Esophagus squamous epithelium (tissue), 5 donors: Measurements from ENCODE around the gene B3GALT6. TPM values are rescaled to one million over a fixed set of nuclear protein-coding genes. Genes with fewer than 3 reads are reported as not detected.

Experiments
- DNase-seq: peaks from one replicate; lab custom pipeline; 2025; lab: John Stamatoyannopoulos, UW
- H3K27ac ChIP-seq, 4 donors: fragments of 200-600 bp; sonication (generic); one replicate each; pipeline ENCODE4 v1.5.1; 2016 to 2019; ENCODE audit warnings: mild to moderate bottlenecking in 1 of 4
- H3K27me3 ChIP-seq, 4 donors: fragments of 200-600 bp; sonication (generic); 1 replicate in 3 of 4; 2 replicates in 1 of 4; pipeline versions ENCODE4 v1.5.1 to v1.6.0; 2017 to 2021; ENCODE audit warnings: antibody characterized with exemption in 1 of 4
- H3K36me3 ChIP-seq, 3 donors: fragments of 200-600 bp; sonication (generic); one replicate each; pipeline ENCODE4 v1.5.1; 2016 to 2019
- H3K4me1 ChIP-seq, 3 donors: fragments of 200-600 bp; sonication (generic); one replicate each; pipeline ENCODE4 v1.5.1; 2017 to 2019
- H3K4me3 ChIP-seq, 4 donors: fragments of 200-600 bp; sonication (generic); 1 replicate in 3 of 4; 2 replicates in 1 of 4; pipeline ENCODE4 v1.5.1; 2016 to 2019; ENCODE audit warnings: mild to moderate bottlenecking in 2 of 4, moderate library complexity in 1 of 4
- H3K9me3 ChIP-seq, 3 donors: fragments of 200-600 bp; sonication (generic); one replicate each; pipeline ENCODE4 v1.5.1; 2016 to 2019
- POLR2A ChIP-seq, 4 donors: fragments of 450-650 bp; IDR thresholded peaks; one replicate each; pipeline ENCODE4 v1.6.1; 2017; ENCODE audit warnings: antibody characterized with exemption in 4 of 4, mild to moderate bottlenecking in 4 of 4, moderate library complexity in 3 of 4
- WGBS, 2 donors: methylation state at CpG; one replicate each; pipeline ENCODE4 v1.1.5; 2018; 5-methylcytosine and 5-hydroxymethylcytosine counted together
- intact Hi-C: fragments of 100-400 bp; cut with DNase I; formaldehyde crosslinking; loops from one replicate; pipeline ENCODE4 v1.15.0; 2022
- total RNA-seq, 4 donors: library from RNA; depleted of rRNA; stranded (reverse); fragments of >200 nt; gene quantifications; one replicate each; pipeline ENCODE4 v1.1.0, GENCODE V29; 2016
- TF ChIP-seq, protein P1 (sequence below), 6 experiments: fragments of 450-650 bp in 4 of 6; fragments of 200-600 bp in 2 of 6; sonication (generic) in 2 of 6; IDR thresholded peaks; one replicate each; pipeline ENCODE4 v1.5.1; 2016 to 2019; ENCODE audit warnings: antibody characterized with exemption in 6 of 6, mild to moderate bottlenecking in 4 of 6, moderate library complexity in 4 of 6
- donor health status: DM: yes; HTN: yes; CAD: no.

B3GALT6 gene
- total RNA-seq, 4 donors from 2014 or later: 13.5 to 17.5 (median 15.6) TPM

DNA sequence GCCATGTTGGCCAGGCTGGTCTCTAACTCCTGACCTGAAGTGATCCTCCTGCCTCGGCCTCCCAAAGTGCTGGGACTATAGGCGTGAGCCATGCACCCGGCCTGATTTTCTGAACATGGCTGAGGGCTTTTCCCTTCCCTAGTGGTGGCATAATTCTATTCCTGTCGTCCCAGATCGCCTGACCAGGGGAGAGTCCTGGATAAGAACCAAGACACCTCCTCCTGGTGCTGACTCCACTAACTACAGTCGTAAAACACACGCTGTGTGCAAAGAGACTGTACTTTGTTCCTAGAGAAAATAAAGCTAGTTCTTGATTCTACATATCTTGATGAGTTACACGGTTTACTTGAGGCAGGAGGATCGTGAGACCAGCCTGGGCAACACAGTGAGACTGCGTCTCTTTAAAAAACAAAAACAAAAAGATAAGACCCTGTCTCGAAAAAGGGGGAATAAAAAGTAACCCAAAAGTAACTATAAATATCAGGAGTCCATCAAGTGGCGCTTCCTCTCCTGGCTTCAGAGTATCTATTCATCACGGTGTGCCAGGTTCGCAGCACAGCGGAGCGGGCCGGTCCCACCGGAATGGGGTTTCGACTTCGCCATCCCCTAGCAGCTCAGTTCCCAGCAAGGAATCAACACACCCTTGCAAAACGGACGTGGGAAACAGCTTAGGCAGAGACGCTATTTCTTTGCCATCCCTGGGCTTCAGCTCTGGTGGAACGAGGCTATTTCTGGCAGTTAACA is 1.2 kb upstream of the B3GALT6 start:
- 10 to 15% methylated on average over 23 to 24 of the region's 24 CpGs for WGBS, 2 donors

GRCh38 chr1:1231400-1232207 is 433 bp upstream of the B3GALT6 start, which contains the start of gene SDF4:
Gene SDF4 (minus strand): TSS chr1:1232001. CDS start chr1:1228772, 3,229 bp downstream.
- 0% methylated on average over 11 to 13 of the region's 99 CpGs for WGBS, 2 donors
- Histone ChIP-seq H3K9me3 (no peaks in the 10 kb centered on the region), H3K27ac (peak within 1 kb of the TSS; percentile 86 to 97 (median 96)), H3K4me3 (peak within 1 kb of the TSS; percentile 81 to 100 (median 96)), H3K36me3 (peaks cover 16 to 47% (median 18%) of the 10 kb centered on the region in 3 donors), H3K27me3 (peaks cover 0 to 3% (median 0%) of the 10 kb centered on the region in 4 donors), H3K4me1 (peaks cover 24 to 54% (median 25%) of the 10 kb centered on the region in 3 donors)
- intact Hi-C loops: no loop called here
- TF ChIP-seq, protein P1, sequence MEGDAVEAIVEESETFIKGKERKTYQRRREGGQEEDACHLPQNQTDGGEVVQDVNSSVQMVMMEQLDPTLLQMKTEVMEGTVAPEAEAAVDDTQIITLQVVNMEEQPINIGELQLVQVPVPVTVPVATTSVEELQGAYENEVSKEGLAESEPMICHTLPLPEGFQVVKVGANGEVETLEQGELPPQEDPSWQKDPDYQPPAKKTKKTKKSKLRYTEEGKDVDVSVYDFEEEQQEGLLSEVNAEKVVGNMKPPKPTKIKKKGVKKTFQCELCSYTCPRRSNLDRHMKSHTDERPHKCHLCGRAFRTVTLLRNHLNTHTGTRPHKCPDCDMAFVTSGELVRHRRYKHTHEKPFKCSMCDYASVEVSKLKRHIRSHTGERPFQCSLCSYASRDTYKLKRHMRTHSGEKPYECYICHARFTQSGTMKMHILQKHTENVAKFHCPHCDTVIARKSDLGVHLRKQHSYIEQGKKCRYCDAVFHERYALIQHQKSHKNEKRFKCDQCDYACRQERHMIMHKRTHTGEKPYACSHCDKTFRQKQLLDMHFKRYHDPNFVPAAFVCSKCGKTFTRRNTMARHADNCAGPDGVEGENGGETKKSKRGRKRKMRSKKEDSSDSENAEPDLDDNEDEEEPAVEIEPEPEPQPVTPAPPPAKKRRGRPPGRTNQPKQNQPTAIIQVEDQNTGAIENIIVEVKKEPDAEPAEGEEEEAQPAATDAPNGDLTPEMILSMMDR (IDR thresholded peaks at IDR 0.05): peak in 2 of 6 experiments; percentile 6 to 7
- peak in 2 of 4 donors; percentile 44 to 77 for TF ChIP-seq POLR2A (IDR thresholded peaks at IDR 0.05)
- DNase-seq: peak; percentile 69

More for the DNA sequence above, 1.2 kb upstream of the B3GALT6 start:
- peak overlapping the region; percentile 81 to 100 (median 96) for H3K4me3 ChIP-seq
- peaks cover 24 to 56% (median 25%) of the 10 kb centered on the region in 3 donors for H3K4me1 ChIP-seq
- TF ChIP-seq, protein P1 (IDR thresholded peaks at IDR 0.05): peak in 4 of 6 experiments; percentile 13 to 53 (median 22)
- no peak for TF ChIP-seq POLR2A (IDR thresholded peaks at IDR 0.05)
- H3K36me3 ChIP-seq: peaks cover 16 to 55% (median 21%) of the 10 kb centered on the region in 3 donors
- H3K9me3 ChIP-seq: no peaks in the 10 kb centered on the region
- H3K27me3 ChIP-seq: no peaks in the 10 kb centered on the region
- intact Hi-C loops: no loop called here
- DNase-seq: no peak
- peak overlapping the region; percentile 86 to 97 (median 96) for H3K27ac ChIP-seq

GRCh38 chr1:1232796-1233566 is 944 bp downstream of the B3GALT6 start:
- H3K4me1 ChIP-seq: peaks cover 25 to 66% (median 35%) of the 10 kb centered on the region in 3 donors
- peaks cover 0 to 16% (median 2%) of the 10 kb centered on the region in 4 donors for H3K27me3 ChIP-seq
- peaks cover 8 to 33% (median 9%) of the 10 kb centered on the region in 3 donors for H3K36me3 ChIP-seq
- H3K9me3 ChIP-seq: no peaks in the 10 kb centered on the region
- no peak for DNase-seq
- 96 to 98% methylated on average over 12 to 37 of the region's 98 CpGs for WGBS, 2 donors
- intact Hi-C loops: no loop called here
- peak overlapping the region in 3 of 4 donors; percentile 36 to 100 (median 93) for H3K4me3 ChIP-seq
- H3K27ac ChIP-seq: peak overlapping the region in 1 of 4 donors; percentile 68
- TF ChIP-seq, protein P1 (IDR thresholded peaks at IDR 0.05): no peak
- TF ChIP-seq POLR2A (IDR thresholded peaks at IDR 0.05): no peak

GRCh38 chr1:1233567-1233892 is 1.5 kb downstream of the B3GALT6 start:
- intact Hi-C loops: no loop called here
- DNase-seq: no peak
- H3K36me3 ChIP-seq: peaks cover 3 to 28% (median 3%) of the 10 kb centered on the region in 3 donors
- 91 to 93% methylated on average over 15 of the region's 15 CpGs for WGBS, 2 donors
- peaks cover 25 to 66% (median 40%) of the 10 kb centered on the region in 3 donors for H3K4me1 ChIP-seq
- TF ChIP-seq, protein P1 (IDR thresholded peaks at IDR 0.05): no peak
- no peak for TF ChIP-seq POLR2A (IDR thresholded peaks at IDR 0.05)
- no peaks in the 10 kb centered on the region for H3K9me3 ChIP-seq
- no peak overlapping the region for H3K27ac ChIP-seq
- peak overlapping the region in 1 of 4 donors; percentile 100 for H3K4me3 ChIP-seq
- H3K27me3 ChIP-seq: peaks cover 0 to 22% (median 5%) of the 10 kb centered on the region in 4 donors
